ENCODE measurements around the gene ARL9.

Gene ARL9

GRCh38 chr4:56531149-56531770 is 25.7 kb downstream of the ARL9 start:
- DNase-seq (ENCODE audit: low read depth in 2 of 2): no peak

- DNase-seq (ENCODE audit: low read depth in 2 of 2): no peak
These were observed 26.2 kb downstream of the ARL9 start for GRCh38 chr4:56531823-56532222.

GRCh38 chr4:56532239-56532638 is 26.6 kb downstream of the ARL9 start:
- no peak for DNase-seq (ENCODE audit: low read depth in 2 of 2)

- no peak for DNase-seq (ENCODE audit: low read depth in 2 of 2)
These were observed 30.3 kb downstream of the ARL9 start for GRCh38 chr4:56535915-56536314.

- DNase-seq (ENCODE audit: low read depth in 2 of 2): no peak
These were observed 31.6 kb downstream of the ARL9 start for GRCh38 chr4:56537147-56537546.

GRCh38 chr4:56540826-56541225 is 35.2 kb downstream of the ARL9 start:
- DNase-seq (ENCODE audit: low read depth in 2 of 2): no peak

- DNase-seq (ENCODE audit: low read depth in 2 of 2): peak; percentile 23 to 37
These were observed 39.1 kb downstream of the ARL9 start for GRCh38 chr4:56544573-56545131.

GRCh38 chr4:56550642-56551041 is 45.1 kb downstream of the ARL9 start:
- no peak for DNase-seq (ENCODE audit: low read depth in 2 of 2)

GRCh38 chr4:56551516-56551915 is 45.9 kb downstream of the ARL9 start:
- no peak for DNase-seq (ENCODE audit: low read depth in 2 of 2)

- peak in 1 of 2 experiments; percentile 11 for DNase-seq (ENCODE audit: low read depth in 2 of 2)
These were observed 46.7 kb downstream of the ARL9 start for GRCh38 chr4:56552273-56552672.

GRCh38 chr4:56570041-56570440 is 64.5 kb downstream of the ARL9 start:
- no peak for DNase-seq (ENCODE audit: low read depth in 2 of 2)

Measured in fibroblast of skin of left quadriceps (primary cell).